Erythroblast (primary cell): ENCODE results near the gene IDI1.

Experiments
- GATA1 ChIP-seq: IDR thresholded peaks from 2 replicates; pipeline ENCODE4 v1.6.1; 2011; ENCODE audit warnings: low read depth, mild to moderate bottlenecking, control low read depth, low read length, moderate library complexity
- POLR2A ChIP-seq: IDR thresholded peaks from 2 replicates; pipeline ENCODE4 v1.6.1; 2011; ENCODE audit warnings: mild to moderate bottlenecking, low read length

- TF ChIP-seq POLR2A (no peak), GATA1 (no peak)
Measured at GRCh38 chr10:1044146-1044545, 4.8 kb downstream of the IDI1 start.
